Breast epithelium (tissue), 4 donors: ENCODE data around the gene DDA1. TPM values are rescaled to one million over a fixed set of nuclear protein-coding genes. Genes with fewer than 3 reads are reported as not detected.
"Not testable (repeated sequence)": the region's sequence is repeated elsewhere in the genome, so short reads cannot be mapped to it uniquely, and the experiment has no call there.

Source experiments
- DNase-seq, 2 donors: peaks; one replicate each; pipeline ENCODE4 v3.0.0-alpha.2; 2019; ENCODE audit warnings: low spot score in 2 of 2
- H3K27ac ChIP-seq, 2 donors: fragments of 200-600 bp; sonication (generic) in 1 of 2; one replicate each; pipeline ENCODE4 v1.5.1; 2016 to 2019; ENCODE audit warnings: mild to moderate bottlenecking in 1 of 2
- H3K27me3 ChIP-seq, 2 donors: fragments of 200-600 bp; sonication (generic) in 1 of 2; one replicate each; pipeline versions ENCODE4 v1.5.1 to v1.6.0; 2017 to 2019; ENCODE audit warnings: control low read depth in 1 of 2, mild to moderate bottlenecking in 1 of 2
- H3K36me3 ChIP-seq: fragments of 200-600 bp; one replicate; pipeline ENCODE4 v1.5.1; 2019
- H3K4me1 ChIP-seq, 2 donors: fragments of 200-600 bp; sonication (generic); one replicate each; pipeline ENCODE4 v1.5.1; 2016 to 2019; ENCODE audit warnings: control low read depth in 1 of 2
- H3K4me3 ChIP-seq, 3 donors: fragments of 200-600 bp; sonication (generic); 1 replicate in 2 of 3; 2 replicates in 1 of 3; pipeline ENCODE4 v1.5.1; 2016 to 2019; ENCODE audit warnings: mild to moderate bottlenecking in 3 of 3, moderate library complexity in 2 of 3
- H3K9me3 ChIP-seq, 2 donors: fragments of 200-600 bp; sonication (generic) in 1 of 2; one replicate each; pipeline ENCODE4 v1.5.1; 2016 to 2019; ENCODE audit warnings: control low read depth in 1 of 2
- CTCF ChIP-seq, 3 donors: fragments of 450-650 bp; IDR thresholded peaks; one replicate each; pipeline ENCODE4 v1.5.1; 2016 to 2017; ENCODE audit warnings: antibody characterized with exemption in 3 of 3, mild to moderate bottlenecking in 3 of 3, moderate library complexity in 3 of 3
- POLR2A ChIP-seq: fragments of 450-650 bp; IDR thresholded peaks from one replicate; pipeline ENCODE4 v1.6.1; 2016; ENCODE audit warnings: antibody characterized with exemption, mild to moderate bottlenecking, moderate library complexity
- POLR2AphosphoS5 ChIP-seq, 3 donors: sonication (generic); formaldehyde crosslinking; IDR thresholded peaks; one replicate each; pipeline ENCODE4 v1.6.1; 2017; ENCODE audit warnings: antibody characterized with exemption in 3 of 3
- intact Hi-C: fragments of 100-400 bp; cut with DNase I; formaldehyde crosslinking; loops from one replicate; pipeline ENCODE4 v1.15.1; 2023; ENCODE audit warnings: low total_unique reads
- total RNA-seq, 3 donors: library from RNA; depleted of rRNA; stranded (reverse); fragments of >200 nt; gene quantifications; one replicate each; pipeline ENCODE4 v1.1.0, GENCODE V29; 2016

Gene DDA1
- total RNA-seq, 3 donors from 2014 or later = 9.2 to 18.7 (median 11.1) TPM

DNA sequence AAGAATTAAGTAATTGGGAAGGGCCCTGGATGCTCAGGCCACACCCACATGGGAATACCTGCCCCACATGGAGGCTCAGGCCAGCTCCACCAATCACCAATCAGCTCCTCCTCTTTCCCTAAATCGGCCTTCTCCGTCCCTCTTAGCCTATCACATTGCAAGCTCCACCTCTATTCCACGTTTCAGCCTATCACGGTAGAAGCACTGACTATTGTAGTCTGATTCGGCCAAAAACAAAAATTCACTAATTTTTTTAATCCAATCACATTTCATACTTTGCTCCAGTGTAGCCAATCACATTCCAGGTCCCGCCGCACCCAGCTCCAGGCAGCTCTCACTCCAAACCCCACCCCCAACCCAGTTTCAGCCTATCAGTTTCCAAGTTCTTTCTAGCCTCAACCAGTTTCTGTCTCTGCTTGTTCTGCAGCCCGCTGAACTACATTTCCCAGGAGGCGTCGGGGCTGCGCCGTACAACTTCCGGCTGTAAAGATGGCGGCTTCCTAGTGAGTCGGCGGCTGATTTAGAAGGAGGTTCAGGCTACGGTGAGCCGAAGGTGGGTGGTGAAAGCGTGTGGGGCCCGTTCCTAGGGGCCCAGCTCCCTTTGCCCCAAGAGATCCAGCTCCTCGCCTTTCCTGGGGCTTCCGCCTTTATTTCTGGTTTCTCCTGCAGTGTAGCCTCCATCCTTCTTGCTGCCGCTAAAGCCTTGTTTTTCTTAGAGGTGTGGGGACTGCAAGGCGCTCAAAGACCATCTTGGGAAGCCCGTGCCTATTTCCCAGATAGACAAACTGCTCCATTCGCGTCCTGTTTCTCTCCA, 42.2 kb upstream of the DDA1 start, which contains the start of gene BABAM1:
BABAM1 (plus strand) TSS at position 469 of the 814 bp plus-strand sequence. CDS start 1,364 bp downstream, outside the sequence.
- peak; percentile 89 to 99 for DNase-seq
- H3K4me1 ChIP-seq = peaks cover 0 to 5% of the 10 kb centered on the region in 2 donors
- intact Hi-C loops = loop anchor here (5.0 kb wide), 1 partner anchor 640 kb away; the partner anchor contains the start of gene MED26
- peak within 1 kb of the TSS; percentile 75 to 94 (median 92) for H3K4me3 ChIP-seq
- H3K27me3 ChIP-seq = no peaks in the 10 kb centered on the region
- H3K36me3 ChIP-seq = no peaks in the 10 kb centered on the region
- H3K27ac ChIP-seq = peak within 1 kb of the TSS in 1 of 2 donors; percentile 78
- no peaks in the 10 kb centered on the region for H3K9me3 ChIP-seq
- TF ChIP-seq POLR2AphosphoS5 (IDR thresholded peaks at IDR 0.05) (peak in 2 of 3 donors; percentile 69 to 84), POLR2A (peak; percentile 22), CTCF (IDR thresholded peaks at IDR 0.05) (peak in 2 of 3 donors; percentile 8 to 20)

- Histone ChIP-seq H3K4me1 (peaks cover 0 to 5% of the 10 kb centered on the region in 2 donors), H3K4me3 (no peak overlapping the region), H3K27ac (no peak overlapping the region), H3K27me3 (no peaks in the 10 kb centered on the region), H3K36me3 (no peaks in the 10 kb centered on the region), H3K9me3 (no peaks in the 10 kb centered on the region)
- no peak for DNase-seq
- intact Hi-C loops = loop anchor here (5.0 kb wide), 1 partner anchor 641 kb away; the partner anchor contains the start of gene MED26
- TF ChIP-seq POLR2AphosphoS5 (IDR thresholded peaks at IDR 0.05) = no peak
- TF ChIP-seq POLR2A = no peak
- no peak for TF ChIP-seq CTCF (IDR thresholded peaks at IDR 0.05)
Measured at GRCh38 chr19:17268754-17269153, 40.6 kb upstream of the DDA1 start.

DNA sequence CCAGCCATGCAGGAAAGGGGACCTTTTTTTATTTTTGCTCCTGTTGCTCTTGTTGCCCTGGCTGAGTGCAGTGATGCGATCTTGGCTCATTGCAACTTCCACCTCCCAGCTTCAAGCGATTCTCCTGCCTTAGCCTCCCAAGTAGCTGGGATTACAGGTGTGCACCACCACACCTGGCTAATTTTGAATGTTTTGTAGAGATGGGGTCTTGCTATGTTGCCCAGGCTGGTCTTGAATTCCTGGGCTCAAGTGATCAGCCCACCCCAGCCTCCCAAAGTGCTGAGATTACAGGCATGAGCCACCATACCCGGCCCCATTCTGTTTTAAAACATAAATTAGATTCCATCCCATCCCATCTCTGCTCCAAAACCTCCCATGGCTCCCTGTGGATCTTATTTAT, 34.5 kb upstream of the DDA1 start:
- intact Hi-C loops, H3K36me3 ChIP-seq: not testable (repeated sequence)

DNA sequence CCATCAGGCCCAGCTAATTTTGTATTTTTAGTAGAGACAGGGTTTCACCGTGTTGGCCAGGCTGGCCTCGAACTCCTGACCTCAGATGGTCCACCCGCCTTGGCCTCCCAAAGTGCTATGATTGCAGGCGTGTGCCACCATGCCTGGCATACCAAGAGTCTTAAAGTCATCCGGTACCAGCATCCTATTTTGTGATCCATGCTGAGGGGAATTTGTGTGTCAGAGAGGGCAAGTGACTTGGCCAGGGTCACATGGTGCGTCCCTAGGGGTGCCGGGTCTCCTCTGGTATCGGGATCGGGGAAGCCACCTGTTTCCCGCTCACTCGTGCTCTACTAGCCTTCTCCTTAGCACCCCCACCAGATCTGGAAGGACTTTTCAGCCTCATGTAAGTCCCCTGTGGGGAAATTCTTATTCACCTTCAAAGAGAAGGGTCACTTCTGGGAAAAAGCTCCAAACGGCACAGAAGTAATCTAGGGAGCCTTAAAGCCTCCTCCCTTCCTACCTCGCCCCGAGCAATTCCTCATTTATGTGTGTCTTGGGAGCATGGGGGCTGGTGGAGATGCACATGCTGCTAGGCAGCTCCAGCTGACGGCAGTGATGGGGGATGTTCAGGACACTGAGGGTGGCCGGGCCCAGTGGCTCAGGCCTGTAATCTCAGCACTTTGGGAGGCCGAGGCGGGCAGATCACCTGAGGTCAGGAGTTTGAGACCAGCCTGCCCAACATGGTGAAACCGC, 33.8 kb upstream of the DDA1 start:
- Histone ChIP-seq H3K9me3 (no peaks in the 10 kb centered on the region), H3K27me3 (no peaks in the 10 kb centered on the region), H3K27ac (no peak overlapping the region), H3K4me1 (no peaks in the 10 kb centered on the region), H3K4me3 (no peak overlapping the region), H3K36me3 (no peaks in the 10 kb centered on the region)
- intact Hi-C loops = no loop called here
- TF ChIP-seq POLR2AphosphoS5 (IDR thresholded peaks at IDR 0.05) = no peak
- TF ChIP-seq POLR2A = no peak
- TF ChIP-seq CTCF (IDR thresholded peaks at IDR 0.05) = no peak
- DNase-seq = no peak

More for the DNA sequence above, 34.5 kb upstream of the DDA1 start:
- H3K27ac ChIP-seq, DNase-seq, H3K27me3 ChIP-seq, H3K9me3 ChIP-seq, H3K4me3 ChIP-seq, H3K4me1 ChIP-seq: not testable (repeated sequence)

DNA sequence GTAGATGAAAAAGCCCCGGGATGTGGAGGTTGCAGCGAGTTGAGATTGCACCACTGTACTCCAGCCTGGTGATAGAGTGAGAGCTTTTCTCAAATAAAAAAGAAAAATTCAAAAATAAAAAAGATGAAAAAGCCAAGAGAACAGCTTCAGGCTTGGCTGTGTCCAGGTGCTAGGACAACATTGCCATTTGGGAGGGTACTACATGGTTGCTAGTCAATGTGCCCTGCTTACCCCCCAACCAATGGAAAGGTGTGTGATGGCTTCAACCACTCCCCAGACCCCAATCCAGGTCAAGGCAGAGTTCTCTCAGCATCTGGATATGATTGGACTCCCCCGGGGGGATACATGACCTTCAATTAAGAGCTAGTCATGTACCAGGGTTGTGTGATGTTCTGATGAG, 29.9 kb upstream of the DDA1 start:
- Histone ChIP-seq H3K4me1 (peaks cover 5 to 13% of the 10 kb centered on the region in 2 donors), H3K36me3 (no peaks in the 10 kb centered on the region), H3K27me3 (peaks cover 7 to 15% of the 10 kb centered on the region in 2 donors), H3K4me3 (no peak overlapping the region), H3K9me3 (no peaks in the 10 kb centered on the region), H3K27ac (no peak overlapping the region)
- TF ChIP-seq POLR2AphosphoS5 (IDR thresholded peaks at IDR 0.05) (no peak), CTCF (IDR thresholded peaks at IDR 0.05) (no peak), POLR2A (no peak)
- no peak for DNase-seq
- intact Hi-C loops = no loop called here
